NCI-H2171 treated with DMSO at 0.1 percent for 48 hours (cell line): ENCODE measurements around the gene OR5T2.
"Not testable (repeated sequence)": the region's sequence is repeated elsewhere in the genome, so short reads cannot be mapped to it uniquely, and the experiment has no call there.

Source experiments
- DNase-seq: peaks from one replicate; lab custom pipeline; 2025; lab: John Stamatoyannopoulos, UW

OR5T2 gene

GRCh38 chr11:56234155-56234554 lies at the start of gene OR5T2:
TSS of gene OR5T2 (minus strand) at chr11:56234255. CDS start at chr11:56233062, 1,193 bp downstream.
- no peak for DNase-seq

- no peak for DNase-seq
Observed at GRCh38 chr11:56273854-56274253, 39.8 kb upstream of the OR5T2 start, which contains the start of gene OR5T1. TSS of gene OR5T1 (plus strand) at chr11:56274154. CDS start at chr11:56275639, 1,485 bp downstream.

GRCh38 chr11:56271092-56271491 lies 37.0 kb upstream of the OR5T2 start:
- peak; percentile 11 for DNase-seq

- DNase-seq, result no peak
Observed at GRCh38 chr11:56251954-56252353, 17.9 kb upstream of the OR5T2 start, which contains the start of gene OR5T3. TSS of gene OR5T3 (plus strand) at chr11:56252254. CDS start at chr11:56252254, 0 bp downstream.

GRCh38 chr11:56219735-56220134 lies 14.3 kb downstream of the OR5T2 start:
- DNase-seq, result not testable (repeated sequence)

GRCh38 chr11:56214537-56214936 lies 19.5 kb downstream of the OR5T2 start:
- DNase-seq, result no peak

GRCh38 chr11:56207790-56208189 lies 26.3 kb downstream of the OR5T2 start:
- no peak for DNase-seq

- no peak for DNase-seq
Observed at GRCh38 chr11:56197367-56197766, 36.7 kb downstream of the OR5T2 start.

- DNase-seq, result no peak
Observed at GRCh38 chr11:56196705-56197104, 37.4 kb downstream of the OR5T2 start.

GRCh38 chr11:56188602-56189001 lies 45.5 kb downstream of the OR5T2 start:
- DNase-seq, result no peak

- no peak for DNase-seq
Observed at GRCh38 chr11:56183459-56183858, 50.6 kb downstream of the OR5T2 start.
